A172 (cell line): ENCODE results near the gene TM4SF5. TPM values are rescaled to one million over a fixed set of nuclear protein-coding genes. Genes with fewer than 3 reads are reported as not detected.
A peak's percentile ranks its signal among the peaks of the same experiment; 100 is the strongest.

Experiments used
- DNase-seq: peaks from one replicate; pipeline ENCODE4 v3.0.0-alpha.2; 2015; ENCODE audit warnings: low spot score
- total RNA-seq: library from RNA; depleted of rRNA; stranded (reverse); fragments of >200 nt; shearing (Covaris generic); gene quantifications from 2 replicates; pipeline ENCODE4 v1.2.3, GENCODE V29; 2014

The TM4SF5 gene
- total RNA-seq, 1 experiment from 2014 or later = not detected

GRCh38 chr17:4747847-4748246 lies 23.8 kb upstream of the TM4SF5 start:
- DNase-seq = no peak

GRCh38 chr17:4748686-4749085 lies 23.0 kb upstream of the TM4SF5 start:
- no peak for DNase-seq

GRCh38 chr17:4750606-4751005 lies 21.1 kb upstream of the TM4SF5 start:
- DNase-seq = no peak

GRCh38 chr17:4751932-4752331 lies 19.8 kb upstream of the TM4SF5 start:
- no peak for DNase-seq

GRCh38 chr17:4753392-4753791 lies 18.3 kb upstream of the TM4SF5 start:
- DNase-seq = no peak

- DNase-seq = no peak
Measured at GRCh38 chr17:4759776-4760236, 11.9 kb upstream of the TM4SF5 start.

GRCh38 chr17:4764595-4764994 lies 7.1 kb upstream of the TM4SF5 start:
- DNase-seq = no peak

GRCh38 chr17:4766201-4766600 lies 5.5 kb upstream of the TM4SF5 start:
- DNase-seq = no peak

GRCh38 chr17:4766723-4767122 lies 5.0 kb upstream of the TM4SF5 start:
- DNase-seq = no peak

GRCh38 chr17:4768298-4768697 lies 3.4 kb upstream of the TM4SF5 start:
- no peak for DNase-seq

GRCh38 chr17:4769628-4770027 lies 2.1 kb upstream of the TM4SF5 start:
- DNase-seq = peak; percentile 47

GRCh38 chr17:4772235-4772613 lies 538 bp downstream of the TM4SF5 start:
- DNase-seq = no peak

GRCh38 chr17:4777969-4778760 lies 6.5 kb downstream of the TM4SF5 start:
- no peak for DNase-seq

- no peak for DNase-seq
Measured at GRCh38 chr17:4780325-4780955, 8.8 kb downstream of the TM4SF5 start.

- no peak for DNase-seq
Measured at GRCh38 chr17:4782652-4783051, 11.0 kb downstream of the TM4SF5 start.

- no peak for DNase-seq
Measured at GRCh38 chr17:4785311-4786105, 13.8 kb downstream of the TM4SF5 start.

- DNase-seq = no peak
Measured at GRCh38 chr17:4786106-4786511, 14.4 kb downstream of the TM4SF5 start, which contains the start of gene VMO1. VMO1 (minus strand) TSS chr17:4786364; CDS start chr17:4786352, 12 bp downstream.

GRCh38 chr17:4786516-4786915 lies 14.8 kb downstream of the TM4SF5 start:
- no peak for DNase-seq

- DNase-seq = no peak
Measured at GRCh38 chr17:4788159-4788806, 16.6 kb downstream of the TM4SF5 start.

GRCh38 chr17:4788807-4789700 lies 17.4 kb downstream of the TM4SF5 start, which contains the start of gene GLTPD2:
GLTPD2 (plus strand) TSS chr17:4788964; CDS start chr17:4789012, 48 bp downstream.
- no peak for DNase-seq

GRCh38 chr17:4789701-4789950 lies 17.9 kb downstream of the TM4SF5 start:
- DNase-seq = no peak
